Measurements from ENCODE around the gene TTC34. TPM values are rescaled to one million over a fixed set of nuclear protein-coding genes. Genes with fewer than 3 reads are reported as not detected.

The TTC34 gene
- total and polyA plus RNA-seq, 2 of the 4 experiments (the other 2 are of a cell fraction): under 0.01 to 0.09 TPM

DNA sequence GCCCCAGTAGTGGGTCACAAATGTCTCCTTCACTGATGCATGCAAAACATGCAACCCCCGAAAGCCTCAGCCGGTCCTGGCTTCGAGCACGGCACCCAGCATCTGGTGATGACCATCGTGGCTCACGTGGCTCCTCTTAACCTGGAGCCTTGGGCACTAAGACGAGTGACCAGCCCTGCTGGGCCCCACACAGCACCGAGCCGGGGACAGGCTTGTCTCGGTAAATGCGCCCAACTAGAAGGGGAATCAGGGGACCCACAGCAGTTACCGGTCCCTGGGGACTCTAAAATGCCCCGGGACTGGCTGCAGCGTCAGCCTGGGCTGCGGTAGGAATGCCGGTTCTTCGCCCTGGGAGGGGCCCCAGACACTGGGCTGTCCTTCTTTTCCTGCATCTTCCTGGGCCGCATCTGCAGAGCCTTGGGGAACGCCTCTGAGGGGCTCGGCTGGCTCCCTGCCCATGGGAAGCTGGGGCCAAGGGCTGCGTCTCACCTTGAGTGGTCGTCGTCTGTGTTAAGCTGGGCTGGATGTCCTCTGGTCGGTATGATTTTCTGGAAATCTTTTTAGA lies 13.1 kb upstream of the TTC34 start:
- Histone ChIP-seq H4K8ac (ENCODE audit: low read depth in 2 of 2, low read length in 2 of 2) (no peak overlapping the region), H3K4me2 (ENCODE audit: low read depth, low read length) (no peak overlapping the region), H3K56ac (ENCODE audit: extremely low read depth, insufficient read depth, low read length) (no peak overlapping the region), H3K9ac (ENCODE audit: low read depth, low read length) (no peak overlapping the region), H3K4me3 (ENCODE audit: insufficient read depth, low read depth, low read length) (no peak overlapping the region), H3K18ac (ENCODE audit: low read depth, low read length) (no peak overlapping the region), H4K5ac (ENCODE audit: low read depth, low read length) (no peak overlapping the region), H2AK5ac (ENCODE audit: low read depth, low read length) (no peak overlapping the region), H2AK9ac (replicated peaks; ENCODE audit: low read depth, low read length, poor library complexity) (no peak overlapping the region), H3K27me3 (ENCODE audit: control insufficient read depth, insufficient read depth, low read length) (no peaks in the 10 kb centered on the region), H3K23ac (ENCODE audit: low read depth, low read length) (no peak overlapping the region), H3K4ac (ENCODE audit: low read depth, low read length) (no peak overlapping the region), H3K79me1 (ENCODE audit: low read depth in 1 of 2, low read length in 2 of 2) (no peaks in the 10 kb centered on the region), H2BK5ac (ENCODE audit: low read depth, low read length, poor library complexity, severe bottlenecking) (no peak overlapping the region), H4K91ac (ENCODE audit: insufficient read depth, low read depth, low read length) (no peak overlapping the region), H3K27ac (ENCODE audit: insufficient read depth, low read length) (no peak overlapping the region), H3K9me3 (ENCODE audit: control insufficient read depth, insufficient read depth, low read length) (peaks cover 50% of the 10 kb centered on the region), H4K20me1 (ENCODE audit: insufficient read depth, low read length) (no peaks in the 10 kb centered on the region), H3K9me1 (ENCODE audit: insufficient read depth, low read length) (no peaks in the 10 kb centered on the region), H3K14ac (replicated peaks; ENCODE audit: low read depth, low read length) (no peak overlapping the region), H2BK20ac (ENCODE audit: low read depth, low read length) (no peak overlapping the region), H2BK15ac (ENCODE audit: low read depth, low read length) (no peak overlapping the region), H3K36me3 (ENCODE audit: control insufficient read depth, insufficient read depth, low read length) (no peaks in the 10 kb centered on the region), H3K4me1 (ENCODE audit: control insufficient read depth, insufficient read depth, low read length) (no peaks in the 10 kb centered on the region), H2BK120ac (ENCODE audit: low read depth, low read length) (no peak overlapping the region), H2AFZ (replicated peaks; ENCODE audit: low read length, poor library complexity) (no peak overlapping the region)
- ATAC-seq (ENCODE audit: low read depth) (no peak), DNase-seq (no peak)
- 77% methylated on average over 15 of the region's 24 CpGs; no CpG with 5 or more reads in 1 of the 2 experiments for WGBS, 2 experiments (ENCODE audit: extremely low coverage in 2 of 2, insufficient read length in 1 of 2)
- ChIA-PET POLR2A (ENCODE audit: unreplicated experiment) (interaction anchor here (0.5 kb wide), 1 partner anchor 609 kb away, joined by 6 read pairs; no protein-coding TSS in a partner anchor), CTCF (no interaction called here)
- TF ChIP-seq POLR2A (IDR thresholded peaks at IDR 0.05; ENCODE audit: low read depth, low read length) (no peak), RAD21 (IDR thresholded peaks at IDR 0.05; ENCODE audit: low read length) (no peak), ELK1 (IDR thresholded peaks at IDR 0.05; ENCODE audit: borderline replicate concordance, low read depth, low read length) (no peak), MAZ (IDR thresholded peaks at IDR 0.05; ENCODE audit: borderline replicate concordance, low read depth, low read length) (no peak), CTCF (conservative IDR thresholded peaks at IDR 0.05; ENCODE audit: low read depth, low read length) (no peak), CEBPB (IDR thresholded peaks at IDR 0.05; ENCODE audit: low read depth, low read length) (no peak), RCOR1 (IDR thresholded peaks at IDR 0.05; ENCODE audit: insufficient replicate concordance, low read length) (no peak), MAFK (IDR thresholded peaks at IDR 0.05; ENCODE audit: low read depth, low read length) (no peak), BHLHE40 (IDR thresholded peaks at IDR 0.05; ENCODE audit: low read depth, low read length) (no peak), SMC3 (IDR thresholded peaks at IDR 0.05; ENCODE audit: low read depth, low read length) (no peak), USF2 (IDR thresholded peaks at IDR 0.05; ENCODE audit: low read depth, low read length) (no peak), NFE2L2 (IDR thresholded peaks at IDR 0.05; ENCODE audit: low read depth, low read length) (no peak), MXI1 (IDR thresholded peaks at IDR 0.05; ENCODE audit: borderline replicate concordance, low read depth, low read length) (no peak), CHD1 (IDR thresholded peaks at IDR 0.05; ENCODE audit: low read depth, low read length) (no peak), FOS (IDR thresholded peaks at IDR 0.05; ENCODE audit: low read depth, low read length) (no peak)
- BruUV-seq (replicated peaks): no TSS peak
- dilution Hi-C loops (cut with HindIII; ENCODE audit: low sequenced_read_pairs, unreplicated experiment) (no loop called here), in situ Hi-C loops (cut with MboI; ENCODE audit: low sequenced_read_pairs) (no loop called here), intact Hi-C loops (cut with micrococcal nuclease) (no loop called here)
